HG03565 (cell line): ENCODE data around the gene TRPM2.
"Not testable (repeated sequence)": the region's sequence is repeated elsewhere in the genome, so short reads cannot be mapped to it uniquely, and the experiment has no call there.

Experiments
- ATAC-seq: cut with Tn5 transposase; IDR thresholded peaks from one replicate; pipeline ENCODE4 v1.9.1; 2021; ENCODE audit warnings: mild to moderate bottlenecking, moderate library complexity; ENCODE audit not compliant: unreplicated experiment

The TRPM2 gene

GRCh38 chr21:44405948-44406872 lies 52.8 kb downstream of the TRPM2 start:
- ATAC-seq = no peak

- no peak for ATAC-seq
These were observed 53.5 kb downstream of the TRPM2 start for GRCh38 chr21:44406953-44407352.

- no peak for ATAC-seq
These were observed 54.1 kb downstream of the TRPM2 start for GRCh38 chr21:44407493-44407892.

GRCh38 chr21:44408226-44408625 lies 54.8 kb downstream of the TRPM2 start:
- no peak for ATAC-seq

- no peak for ATAC-seq
These were observed 60.3 kb downstream of the TRPM2 start for GRCh38 chr21:44413566-44414290.

GRCh38 chr21:44414291-44415072 lies 61.1 kb downstream of the TRPM2 start:
- no peak for ATAC-seq

- no peak for ATAC-seq
These were observed 61.9 kb downstream of the TRPM2 start for GRCh38 chr21:44415073-44416025.

- ATAC-seq = no peak
These were observed 62.8 kb downstream of the TRPM2 start for GRCh38 chr21:44416193-44416592.

GRCh38 chr21:44417621-44418107 lies 64.2 kb downstream of the TRPM2 start:
- not testable (repeated sequence) for ATAC-seq

- no peak for ATAC-seq
These were observed 64.9 kb downstream of the TRPM2 start for GRCh38 chr21:44418108-44418875.

GRCh38 chr21:44418876-44419230 lies 65.4 kb downstream of the TRPM2 start:
- ATAC-seq = no peak

GRCh38 chr21:44419679-44420078 lies 66.3 kb downstream of the TRPM2 start:
- ATAC-seq = no peak

- ATAC-seq = no peak
These were observed 67.2 kb downstream of the TRPM2 start for GRCh38 chr21:44420416-44421205.

GRCh38 chr21:44421901-44422840 lies 68.8 kb downstream of the TRPM2 start:
- ATAC-seq = no peak

GRCh38 chr21:44423312-44423821 lies 69.9 kb downstream of the TRPM2 start:
- ATAC-seq = no peak

- ATAC-seq = no peak
These were observed 70.7 kb downstream of the TRPM2 start for GRCh38 chr21:44423941-44424607.
